Vagina (tissue), 2 donors: ENCODE results near the gene PALM. TPM values are rescaled to one million over a fixed set of nuclear protein-coding genes. Genes with fewer than 3 reads are reported as not detected.

Experiments
- DNase-seq, 2 donors: peaks; one replicate each; pipeline ENCODE4 v3.0.0-alpha.2; 2017; ENCODE audit errors: extremely low spot score in 2 of 2
- H3K27ac ChIP-seq: fragments of 200-600 bp; sonication (generic); one replicate; pipeline ENCODE4 v1.5.1; 2019
- H3K27me3 ChIP-seq: fragments of 200-600 bp; sonication (generic); one replicate; pipeline ENCODE4 v1.5.1; 2019
- H3K36me3 ChIP-seq, 2 donors: fragments of 200-600 bp; sonication (generic); one replicate each; pipeline ENCODE4 v1.5.1; 2017 to 2019
- H3K4me1 ChIP-seq: fragments of 200-600 bp; sonication (generic); one replicate; pipeline ENCODE4 v1.5.1; 2019
- H3K4me3 ChIP-seq, 2 donors: fragments of 200-600 bp; sonication (generic); 1 replicate in 1 of 2; 2 replicates in 1 of 2; pipeline ENCODE4 v1.5.1; 2016 to 2019
- H3K9me3 ChIP-seq: fragments of 200-600 bp; sonication (generic); one replicate; pipeline ENCODE4 v1.5.1; 2019
- CTCF ChIP-seq, 3 experiments: fragments of 450-650 bp in 2 of 3; fragments of 200-600 bp in 1 of 3; sonication (generic) in 1 of 3; IDR thresholded peaks; one replicate each; pipeline ENCODE4 v1.5.1; 2017 to 2019; ENCODE audit warnings: antibody characterized with exemption in 3 of 3, mild to moderate bottlenecking in 2 of 3, moderate library complexity in 2 of 3
- POLR2A ChIP-seq, 2 donors: fragments of 450-650 bp; IDR thresholded peaks; one replicate each; pipeline ENCODE4 v1.6.1; 2017; ENCODE audit warnings: antibody characterized with exemption in 2 of 2, mild to moderate bottlenecking in 2 of 2, moderate library complexity in 2 of 2
- POLR2AphosphoS5 ChIP-seq, 2 donors: sonication (generic); formaldehyde crosslinking; IDR thresholded peaks; one replicate each; pipeline ENCODE4 v1.9.0; 2017; ENCODE audit warnings: antibody characterized with exemption in 2 of 2, mild to moderate bottlenecking in 2 of 2, low read depth in 1 of 2; ENCODE audit not compliant: insufficient read depth in 1 of 2
- intact Hi-C: fragments of 100-400 bp; cut with DNase I; formaldehyde crosslinking; loops from one replicate; pipeline ENCODE4 v1.15.1; 2023
- total RNA-seq: library from RNA; depleted of rRNA; stranded (reverse); fragments of >200 nt; gene quantifications from one replicate; pipeline ENCODE4 v1.2.3, GENCODE V29; 2016

The PALM gene
- total RNA-seq, 1 donor from 2014 or later = 40.0 TPM

GRCh38 chr19:795073-795611, 86.4 kb downstream of the PALM start:
- peak overlapping the region; percentile 93 for H3K27ac ChIP-seq
- no peaks in the 10 kb centered on the region for H3K27me3 ChIP-seq
- no peak for DNase-seq
- no peaks in the 10 kb centered on the region for H3K36me3 ChIP-seq
- no peak overlapping the region for H3K4me3 ChIP-seq
- H3K4me1 ChIP-seq = peaks cover 35% of the 10 kb centered on the region
- intact Hi-C loops = no loop called here
- TF ChIP-seq POLR2AphosphoS5 (IDR thresholded peaks at IDR 0.05; ENCODE audit: insufficient read depth in 1 of 2, low read depth in 1 of 2) = no peak
- no peak for TF ChIP-seq CTCF (IDR thresholded peaks at IDR 0.05)
- no peak for TF ChIP-seq POLR2A (IDR thresholded peaks at IDR 0.05)
- no peaks in the 10 kb centered on the region for H3K9me3 ChIP-seq

GRCh38 chr19:795691-796581, 87.2 kb downstream of the PALM start:
- Histone ChIP-seq H3K9me3 (no peaks in the 10 kb centered on the region), H3K4me3 (peak overlapping the region; percentile 59 to 94), H3K27me3 (no peaks in the 10 kb centered on the region), H3K36me3 (no peaks in the 10 kb centered on the region), H3K4me1 (peaks cover 43% of the 10 kb centered on the region), H3K27ac (peak overlapping the region; percentile 93)
- DNase-seq = no peak
- TF ChIP-seq POLR2A (IDR thresholded peaks at IDR 0.05) (no peak), CTCF (IDR thresholded peaks at IDR 0.05) (no peak), POLR2AphosphoS5 (IDR thresholded peaks at IDR 0.05; ENCODE audit: insufficient read depth in 1 of 2, low read depth in 1 of 2) (no peak)
- intact Hi-C loops = no loop called here

- DNase-seq = peak; percentile 99 to 100
- TF ChIP-seq POLR2A (IDR thresholded peaks at IDR 0.05) (peak in 1 of 2 donors; percentile 62), POLR2AphosphoS5 (IDR thresholded peaks at IDR 0.05; ENCODE audit: insufficient read depth in 1 of 2, low read depth in 1 of 2) (peak; percentile 89 to 97), CTCF (IDR thresholded peaks at IDR 0.05) (no peak)
- H3K27me3 ChIP-seq = no peaks in the 10 kb centered on the region
- H3K4me1 ChIP-seq = peaks cover 52% of the 10 kb centered on the region
- H3K36me3 ChIP-seq = no peaks in the 10 kb centered on the region
- peak within 1 kb of the TSS; percentile 97 for H3K27ac ChIP-seq
- intact Hi-C loops = no loop called here
- peak within 1 kb of the TSS; percentile 85 to 94 for H3K4me3 ChIP-seq
- H3K9me3 ChIP-seq = no peaks in the 10 kb centered on the region
These were observed 88.2 kb downstream of the PALM start, which contains the start of gene PTBP1 for GRCh38 chr19:796692-797527. Gene PTBP1 (plus strand): TSS chr19:797452. CDS start chr19:797498, 46 bp downstream.

Other genes with a start within 250 kb of the PALM start
- gene SHC2, start 247.9 kb upstream of the PALM start, total RNA-seq = 26.0 TPM
- 0.49 TPM for gene MADCAM1, start 212.4 kb upstream of the PALM start, total RNA-seq
- 39.5 TPM for gene TPGS1, start 201.4 kb upstream of the PALM start, total RNA-seq
- 62.6 TPM for gene CDC34, start 177.2 kb upstream of the PALM start, total RNA-seq
- not detected for gene GZMM, start 164.9 kb upstream of the PALM start, total RNA-seq
- 231 TPM for gene BSG, start 136.3 kb upstream of the PALM start, total RNA-seq
- gene HCN2, start 119.1 kb upstream of the PALM start, total RNA-seq = 0.25 TPM
- 33.9 TPM for gene POLRMT, start 75.4 kb upstream of the PALM start, total RNA-seq
- not detected for gene FGF22, start 69.1 kb upstream of the PALM start, total RNA-seq
- 68.0 TPM for gene RNF126, start 45.7 kb upstream of the PALM start, total RNA-seq
- gene FSTL3, start 32.5 kb upstream of the PALM start, total RNA-seq = 129 TPM
- gene PRSS57, start 13.5 kb upstream of the PALM start, total RNA-seq = not detected
- gene MISP, start 42.2 kb downstream of the PALM start, total RNA-seq = 0.49 TPM
- 230 TPM for gene PTBP1, start 88.5 kb downstream of the PALM start, total RNA-seq
- not detected for gene PLPPR3, start 113.0 kb downstream of the PALM start, total RNA-seq
- not detected for gene AZU1, start 118.9 kb downstream of the PALM start, total RNA-seq
- gene PRTN3, start 132.1 kb downstream of the PALM start, total RNA-seq = not detected
- gene ELANE, start 143.4 kb downstream of the PALM start, total RNA-seq = not detected
- gene CFD, start 150.7 kb downstream of the PALM start, total RNA-seq = 2,325 TPM
- gene MED16, start 184.3 kb downstream of the PALM start, total RNA-seq = 46.9 TPM
- not detected for gene RNU6-9, start 184.5 kb downstream of the PALM start, total RNA-seq
- 41.3 TPM for gene R3HDM4, start 204.3 kb downstream of the PALM start, total RNA-seq
- not detected for gene KISS1R, start 208.4 kb downstream of the PALM start, total RNA-seq
- 10.3 TPM for gene ARID3A, start 217.1 kb downstream of the PALM start, total RNA-seq